D341Med (cell line): ENCODE results near the gene CARMIL1.

ENCODE experiments used
- DNase-seq: peaks from one replicate; pipeline ENCODE4 v3.0.0; 2012; ENCODE audit warnings: low spot score

CARMIL1 gene

GRCh38 chr6:25309886-25310285, 30.7 kb downstream of the CARMIL1 start:
- DNase-seq = no peak

- DNase-seq = no peak
Measured at GRCh38 chr6:25311331-25311840, 32.2 kb downstream of the CARMIL1 start.

GRCh38 chr6:25312034-25312620, 33.0 kb downstream of the CARMIL1 start:
- DNase-seq = no peak

GRCh38 chr6:25312703-25313102, 33.5 kb downstream of the CARMIL1 start:
- DNase-seq = no peak

GRCh38 chr6:25314509-25315175, 35.5 kb downstream of the CARMIL1 start:
- no peak for DNase-seq

DNA sequence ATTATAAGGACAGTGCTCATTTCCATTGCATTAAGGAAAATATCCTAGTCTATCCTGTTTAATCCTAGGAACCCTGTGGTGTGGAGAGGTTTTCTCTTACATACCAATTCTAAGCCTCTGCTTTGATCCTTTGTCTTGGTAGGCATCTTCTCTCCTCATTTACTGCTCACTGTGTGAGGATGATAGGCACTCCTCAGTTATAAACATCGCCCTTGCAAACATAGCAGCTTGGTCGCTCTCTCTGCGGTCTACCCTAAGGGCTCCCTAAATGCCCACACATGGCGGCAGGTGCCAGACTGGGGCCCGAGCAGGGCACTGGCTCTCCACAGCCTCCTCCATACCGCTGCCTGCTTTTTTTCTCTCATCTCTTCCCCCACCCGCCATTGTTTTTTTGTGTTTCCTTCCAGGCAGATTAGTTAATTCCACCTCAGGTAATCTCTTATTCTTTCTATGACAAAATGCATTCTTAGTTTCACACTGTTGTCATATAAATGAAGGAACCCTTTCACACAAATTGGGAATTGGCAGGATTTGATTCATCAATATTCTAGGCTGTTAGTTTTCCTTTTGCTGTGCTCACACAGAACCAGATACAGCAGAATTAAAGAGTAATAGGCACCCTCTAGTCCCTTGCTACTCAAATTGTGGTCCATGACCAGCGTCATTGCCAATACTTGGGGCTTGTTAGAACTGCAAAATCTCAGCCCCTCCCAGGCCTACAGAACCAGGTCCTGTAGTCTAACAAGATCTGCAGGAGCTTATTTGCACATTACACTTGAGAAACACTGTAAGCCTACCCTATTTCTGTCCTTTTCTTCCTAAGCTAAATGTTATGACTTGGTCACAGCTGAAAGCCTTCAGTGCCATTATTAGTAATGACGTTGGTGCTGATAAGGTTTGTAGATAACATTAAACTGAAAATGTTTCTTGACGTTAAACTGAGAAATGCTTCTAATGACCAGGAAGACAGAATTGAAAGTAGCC, 36.3 kb downstream of the CARMIL1 start:
- DNase-seq = peak; percentile 39

DNA sequence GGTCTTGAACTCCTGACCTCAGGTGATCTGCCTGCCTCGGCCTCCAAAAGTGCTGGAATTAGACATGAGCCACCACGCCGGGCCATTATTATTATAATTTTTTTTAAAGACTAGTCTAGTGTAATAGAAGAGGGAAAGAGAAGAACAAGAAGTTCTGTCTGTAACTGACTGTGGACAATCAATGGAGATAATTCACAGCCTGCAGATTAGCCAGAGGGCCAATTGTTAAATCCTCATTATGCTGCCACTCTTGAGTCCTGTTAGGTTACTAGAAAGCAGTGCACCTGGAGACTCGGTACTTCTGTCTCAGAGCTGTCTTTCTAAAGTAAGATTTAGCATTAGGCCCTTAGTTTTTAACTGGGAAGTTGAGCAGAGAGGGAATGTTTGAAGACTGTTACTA, 37.5 kb downstream of the CARMIL1 start:
- DNase-seq = no peak

- DNase-seq = peak; percentile 43
Measured at GRCh38 chr6:25318589-25318988, 39.4 kb downstream of the CARMIL1 start.

DNA sequence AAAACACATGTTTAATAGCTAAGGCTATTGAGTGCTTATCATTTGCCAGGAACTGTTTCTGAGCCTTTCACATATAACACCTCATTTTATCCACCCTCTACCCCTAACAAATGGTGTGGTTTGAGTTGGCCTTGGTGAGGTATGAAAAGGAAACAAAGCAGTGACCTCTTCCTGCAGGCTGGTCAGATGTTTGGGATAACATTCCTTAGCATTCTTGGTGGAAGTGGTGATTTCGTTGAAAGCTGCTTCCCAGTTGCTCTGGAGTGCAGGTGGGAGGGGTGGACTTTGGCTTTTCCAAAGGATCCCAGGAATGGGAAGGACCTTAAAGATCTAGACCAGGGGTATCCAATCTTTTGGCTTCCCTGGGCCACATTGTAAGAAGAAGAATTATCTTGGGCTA, 41.3 kb downstream of the CARMIL1 start:
- DNase-seq = no peak

DNA sequence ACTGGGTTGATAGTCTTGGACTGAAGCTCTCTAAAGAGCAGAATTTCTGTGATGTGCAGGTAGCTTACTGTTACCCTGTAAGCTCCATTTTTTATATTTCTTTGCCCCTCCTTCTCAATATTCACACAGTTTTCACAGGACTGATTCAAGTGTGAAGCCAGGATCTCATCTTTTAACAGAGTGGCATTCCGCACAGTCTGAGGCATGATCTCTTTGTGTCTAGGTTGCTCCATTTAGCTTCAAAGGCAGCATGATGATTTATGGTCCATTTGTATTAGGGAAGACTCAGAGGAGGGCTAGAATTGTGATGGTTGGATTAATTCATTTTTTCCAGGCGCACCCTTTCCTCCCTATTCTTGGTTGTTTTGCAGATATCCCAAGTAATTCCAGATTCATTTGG, 43.5 kb downstream of the CARMIL1 start:
- DNase-seq = no peak

GRCh38 chr6:25324066-25324762, 45.0 kb downstream of the CARMIL1 start:
- DNase-seq = no peak

- DNase-seq = no peak
Measured at GRCh38 chr6:25326126-25326525, 47.0 kb downstream of the CARMIL1 start.

- no peak for DNase-seq
Measured at GRCh38 chr6:25326960-25327359, 47.8 kb downstream of the CARMIL1 start.

DNA sequence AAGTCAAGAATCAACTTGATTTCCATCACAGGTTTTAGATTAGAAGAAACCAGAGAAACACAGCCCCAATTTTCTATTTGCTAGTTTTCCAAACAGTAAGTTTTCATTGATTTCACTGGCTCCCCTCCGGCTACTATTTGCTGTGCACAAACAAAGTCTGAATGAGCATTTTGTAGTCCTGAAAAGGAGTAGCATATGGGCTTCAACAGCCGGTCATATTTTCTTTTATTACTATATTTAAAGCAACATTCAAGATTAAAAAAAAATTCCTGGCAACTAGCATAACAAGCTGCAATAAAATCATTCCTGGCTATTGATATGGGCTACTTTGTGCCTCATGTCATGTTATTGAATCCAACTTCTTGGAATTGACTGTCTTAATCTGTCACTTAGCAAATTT, 48.3 kb downstream of the CARMIL1 start:
- DNase-seq = no peak

DNA sequence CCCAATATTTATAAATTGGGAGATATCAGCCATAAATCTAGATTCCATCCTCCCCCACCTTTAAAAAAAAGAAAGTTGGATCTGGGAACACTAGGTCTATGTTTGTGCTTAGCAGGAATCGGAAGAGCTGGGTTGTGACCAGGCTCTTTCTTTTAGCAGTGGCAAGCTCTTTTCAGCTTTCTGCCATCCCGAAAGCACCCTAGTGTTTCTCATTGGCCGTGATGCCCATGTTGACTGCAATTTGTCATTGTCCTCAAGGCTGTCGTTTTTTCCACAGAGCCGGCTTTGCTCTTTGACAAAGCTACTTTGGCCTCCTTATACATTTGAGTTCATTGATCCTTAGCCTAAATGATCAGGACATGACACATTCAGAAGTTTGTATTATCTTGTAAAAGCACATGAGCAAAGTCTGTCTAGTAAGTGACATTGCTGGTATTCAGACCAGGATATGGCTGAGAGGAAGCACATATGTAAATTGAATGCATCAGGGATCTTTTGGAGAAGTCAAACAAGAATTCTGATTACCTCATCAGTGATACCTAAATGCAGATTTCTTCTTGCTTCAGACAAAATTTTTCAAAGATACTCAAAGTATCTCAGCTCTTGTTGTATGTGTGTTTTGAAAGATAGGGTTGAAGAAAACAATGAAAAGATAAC, 50.1 kb downstream of the CARMIL1 start:
- DNase-seq = no peak

GRCh38 chr6:25329982-25330381, 50.8 kb downstream of the CARMIL1 start:
- DNase-seq = no peak

- peak; percentile 52 for DNase-seq
Measured at GRCh38 chr6:25330796-25331685, 51.9 kb downstream of the CARMIL1 start.

DNA sequence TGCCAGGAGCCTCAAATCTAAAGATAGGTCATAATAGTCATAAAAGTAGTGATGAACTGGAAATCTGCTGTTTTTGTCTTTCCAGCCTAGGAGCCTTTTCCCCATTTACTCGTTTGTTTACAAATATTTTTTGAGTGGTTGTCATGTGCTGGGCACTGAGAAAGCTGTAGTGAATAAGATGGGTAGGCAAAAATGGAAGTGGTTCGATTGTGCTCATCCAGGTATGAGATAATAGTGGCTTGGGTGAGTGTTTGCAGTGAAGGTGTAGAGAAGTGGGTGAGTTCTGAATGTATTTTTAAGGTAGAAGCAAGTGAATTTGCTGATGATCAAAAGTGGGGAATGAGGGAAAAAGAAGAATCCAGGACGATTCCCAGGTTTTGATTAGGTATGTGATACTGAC, 53.0 kb downstream of the CARMIL1 start:
- DNase-seq = no peak

- no peak for DNase-seq
Measured at GRCh38 chr6:25332655-25333071, 53.5 kb downstream of the CARMIL1 start.

GRCh38 chr6:25333471-25333870, 54.3 kb downstream of the CARMIL1 start:
- no peak for DNase-seq
